H1 (cell line): ENCODE results near the gene MAST2. TPM values are rescaled to one million over a fixed set of nuclear protein-coding genes. Genes with fewer than 3 reads are reported as not detected.

ENCODE experiments used
- CTCF ChIA-PET: fragments of 300-600 bp; sonication (Branson Sonifier 250); formaldehyde crosslinking; loops from one replicate; lab custom pipeline; 2021; ENCODE audit not compliant: partially characterized antibody; lab: Charles Lee
- POLR2A ChIA-PET: fragments of 300-600 bp; sonication (Branson Sonifier 250); formaldehyde crosslinking; loops from one replicate; lab custom pipeline; 2021; ENCODE audit warnings: inconsistent platforms; ENCODE audit not compliant: partially characterized antibody; lab: Charles Lee
- DNase-seq, 2 experiments: peaks; one replicate each; pipeline versions ENCODE4 v3.0.0 to v3.0.0-alpha.2; 2010 to 2022; ENCODE audit warnings: low spot score in 2 of 2, low read depth in 1 of 2, mixed read lengths in 1 of 2
- FAIRE-seq: peaks from 2 replicates; lab custom pipeline; 2011; peaks lifted over from hg19 to GRCh38; lab: Jason Lieb, UNC
- H2AFZ ChIP-seq: 2 replicates; pipeline ENCODE4 v1.8.1; 2012; ENCODE audit warnings: low read length, inconsistent platforms
- H2AK5ac ChIP-seq: 2 replicates; pipeline ENCODE4 v1.6.1; 2013; ENCODE audit warnings: low read depth, low read length
- H2BK120ac ChIP-seq: replicated peaks from 2 replicates; pipeline ENCODE3; 2013; ENCODE audit warnings: low read depth, low read length, inconsistent platforms
- H2BK12ac ChIP-seq: 2 replicates; pipeline ENCODE4 v1.6.1; 2013; ENCODE audit warnings: low read depth, low read length
- H2BK15ac ChIP-seq: 2 replicates; pipeline ENCODE4 v1.6.1; 2013; ENCODE audit warnings: low read length
- H2BK20ac ChIP-seq: 2 replicates; pipeline ENCODE4 v1.6.1; 2013; ENCODE audit warnings: low read length
- H2BK5ac ChIP-seq: 2 replicates; pipeline ENCODE4 v1.6.1; 2013; ENCODE audit warnings: low read depth, low read length
- H3K14ac ChIP-seq: 2 replicates; pipeline ENCODE4 v1.6.1; 2013; ENCODE audit warnings: inconsistent platforms; ENCODE audit not compliant: insufficient read length
- H3K18ac ChIP-seq: 2 replicates; pipeline ENCODE4 v1.6.1; 2013; ENCODE audit warnings: low read length; ENCODE audit errors: extremely low read depth
- H3K23ac ChIP-seq: 2 replicates; pipeline ENCODE4 v1.6.1; 2013; ENCODE audit warnings: inconsistent platforms; ENCODE audit not compliant: insufficient read length
- H3K23me2 ChIP-seq: 2 replicates; pipeline ENCODE4 v1.6.1; 2013; ENCODE audit warnings: low read depth, low read length
- H3K27ac ChIP-seq: 2 replicates; pipeline ENCODE4 v1.6.1; 2011; ENCODE audit warnings: low read depth, low read length, inconsistent platforms
- H3K27me3 ChIP-seq, 4 experiments: replicated peaks in 1 of 4; 1 replicate in 1 of 4; 2 replicates in 3 of 4; pipeline versions ENCODE4 v1.6.1 to v1.8.1; 2011 to 2013; ENCODE audit warnings: low read length in 3 of 4, mild to moderate bottlenecking in 3 of 4, inconsistent platforms in 2 of 4, mixed read lengths in 2 of 4, moderate library complexity in 1 of 4; ENCODE audit not compliant: control insufficient read depth in 3 of 4, insufficient read depth in 3 of 4; ENCODE audit errors: extremely low read depth in 1 of 4
- H3K36me3 ChIP-seq, 4 experiments: 2 replicates each; pipeline versions ENCODE4 v1.6.1 to v1.8.1; 2011 to 2013; ENCODE audit warnings: mild to moderate bottlenecking in 4 of 4, low read length in 3 of 4, moderate library complexity in 2 of 4, control low read depth in 1 of 4, inconsistent platforms in 1 of 4; ENCODE audit not compliant: insufficient read depth in 4 of 4, control insufficient read depth in 2 of 4
- H3K4ac ChIP-seq: replicated peaks from 2 replicates; pipeline ENCODE3; 2013; ENCODE audit warnings: low read length, low read depth, mixed read lengths, inconsistent platforms; ENCODE audit not compliant: insufficient read length
- H3K4me1 ChIP-seq, 4 experiments: replicated peaks in 1 of 4; 1 replicate in 1 of 4; 2 replicates in 3 of 4; pipeline versions ENCODE4 v1.6.1 to v1.8.1; 2011 to 2013; ENCODE audit warnings: low read length in 3 of 4, inconsistent platforms in 2 of 4, mixed read lengths in 1 of 4; ENCODE audit not compliant: insufficient read depth in 4 of 4, control insufficient read depth in 3 of 4
- H3K4me2 ChIP-seq, 2 experiments: 2 replicates each; pipeline versions ENCODE4 v1.6.1 to v1.8.1; 2011 to 2013; ENCODE audit warnings: low read depth in 2 of 2, low read length in 2 of 2, control low read depth in 1 of 2, inconsistent platforms in 1 of 2, mild to moderate bottlenecking in 1 of 2; ENCODE audit not compliant: insufficient read depth in 1 of 2
- H3K4me3 ChIP-seq, 4 experiments: fragments of 200-600, 300-600 bp in 1 of 4; sonication (generic), shearing (Covaris generic), sonication (Bioruptor Twin) in 1 of 4; 2 replicates each; pipeline versions ENCODE4 v1.5.1 to v1.8.1; 2011 to 2016; ENCODE audit warnings: low read length in 4 of 4, low read depth in 3 of 4, control low read depth in 2 of 4, inconsistent platforms in 2 of 4, mild to moderate bottlenecking in 2 of 4, mixed read lengths in 1 of 4, moderate library complexity in 1 of 4; ENCODE audit not compliant: insufficient read depth in 2 of 4; ENCODE audit errors: extremely low read depth in 1 of 4
- H3K56ac ChIP-seq: replicated peaks from 2 replicates; pipeline ENCODE3; 2013; ENCODE audit warnings: low read depth, mild to moderate bottlenecking, mixed read lengths, low read length, inconsistent platforms; ENCODE audit not compliant: insufficient read length
- H3K79me1 ChIP-seq: 2 replicates; pipeline ENCODE4 v1.6.1; 2013; ENCODE audit warnings: low read depth, low read length, control low read depth
- H3K79me2 ChIP-seq, 2 experiments: 2 replicates each; pipeline versions ENCODE4 v1.6.1 to v1.8.1; 2012 to 2013; ENCODE audit warnings: low read length in 2 of 2, mild to moderate bottlenecking in 2 of 2, inconsistent platforms in 1 of 2; ENCODE audit not compliant: insufficient read depth in 2 of 2, control insufficient read depth in 1 of 2
- H3K9ac ChIP-seq, 4 experiments: replicated peaks in 1 of 4; 1 replicate in 1 of 4; 2 replicates in 3 of 4; pipeline versions ENCODE4 v1.6.1 to v1.8.1; 2011 to 2013; ENCODE audit warnings: low read depth in 3 of 4, low read length in 3 of 4, control low read depth in 2 of 4, mild to moderate bottlenecking in 2 of 4, moderate library complexity in 2 of 4, inconsistent platforms in 1 of 4; ENCODE audit errors: extremely low read depth in 1 of 4
- H3K9me3 ChIP-seq, 2 experiments: 2 replicates each; pipeline versions ENCODE4 v1.6.1 to v1.8.1; 2012 to 2013; ENCODE audit warnings: mild to moderate bottlenecking in 2 of 2, moderate library complexity in 2 of 2, control low read depth in 1 of 2, inconsistent platforms in 1 of 2, low read depth in 1 of 2, low read length in 1 of 2, mixed read lengths in 1 of 2; ENCODE audit not compliant: insufficient read depth in 2 of 2
- H4K20me1 ChIP-seq, 2 experiments: replicated peaks in 1 of 2; 2 replicates each; pipeline versions ENCODE3 to v1.8.1; 2011 to 2013; ENCODE audit warnings: inconsistent platforms in 2 of 2, low read length in 2 of 2, mild to moderate bottlenecking in 1 of 2; ENCODE audit not compliant: insufficient read depth in 2 of 2, control insufficient read depth in 1 of 2
- H4K5ac ChIP-seq: 2 replicates; pipeline ENCODE4 v1.6.1; 2013; ENCODE audit warnings: low read length, low read depth, mixed read lengths, inconsistent platforms; ENCODE audit not compliant: insufficient read length
- H4K8ac ChIP-seq: 2 replicates; pipeline ENCODE4 v1.8.0; 2013; ENCODE audit warnings: mild to moderate bottlenecking, moderate library complexity, low read length, inconsistent platforms; ENCODE audit not compliant: insufficient read depth; ENCODE audit errors: extremely low read depth
- H4K91ac ChIP-seq: replicated peaks from 2 replicates; pipeline ENCODE3; 2013; ENCODE audit warnings: low read length, mixed read lengths, inconsistent platforms; ENCODE audit not compliant: insufficient read length
- E2F6 ChIP-seq: IDR thresholded peaks from 2 replicates; pipeline ENCODE4 v1.6.1; 2012; ENCODE audit warnings: inconsistent platforms
- GTF2F1 ChIP-seq: IDR thresholded peaks from 2 replicates; pipeline ENCODE4 v1.6.1; 2012; ENCODE audit warnings: low read depth, low read length, improper control_type of control experiment, borderline replicate concordance
- polyA plus RNA-seq, 7 experiments: library from polyadenylated mRNA; depleted of rRNA in 3 of 7; stranded (reverse) in 5 of 7; unstranded in 2 of 7; fragments of >200 nt in 5 of 7; fragments of 200-250 nt in 2 of 7; gene quantifications; 1 replicate in 5 of 7; 2 replicates in 1 of 7; 4 replicates in 1 of 7; pipeline versions ENCODE4 v1.2.1 to v1.2.3, GENCODE V29; 2011 to 2013; ENCODE audit warnings: missing spikeins in 2 of 7, mixed read lengths in 2 of 7
- total RNA-seq: library from RNA; stranded (reverse); fragmentation: NEBNext Ultra II Directional; extraction: Animal tissue kit (Norgen Biotek cat#: 25700); gene quantifications from 2 replicates; pipeline ENCODE4 v1.2.1, GENCODE V29; 2021
- TF ChIP-seq, protein P1 (sequence below): IDR thresholded peaks from 2 replicates; pipeline ENCODE4 v1.6.1; 2011; ENCODE audit warnings: low read depth, mild to moderate bottlenecking, low read length; ENCODE audit not compliant: insufficient read depth

Gene MAST2
- total and polyA plus RNA-seq, 2 of the 8 experiments (the other 6 are each of a cell fraction or from before 2014, with no cell fraction given) = 20.5 to 35.4 TPM

DNA sequence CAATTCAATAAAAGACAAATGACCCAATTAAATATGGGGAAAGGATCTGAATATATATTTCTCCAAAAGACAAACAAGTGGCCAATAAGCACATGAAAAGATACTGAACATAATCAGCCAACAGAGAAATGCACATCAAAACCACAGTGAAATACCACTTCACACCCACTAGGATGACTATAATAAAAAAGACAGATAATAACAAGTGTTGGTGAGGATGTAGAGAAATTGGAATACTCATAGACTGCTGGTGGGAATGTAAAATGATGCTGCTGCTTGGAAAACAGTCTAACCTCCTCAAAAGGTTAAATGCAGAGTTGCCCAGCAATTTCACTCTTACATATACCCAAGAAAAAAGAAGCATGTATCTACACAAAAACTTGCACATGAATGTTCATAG lies 280.2 kb downstream of the MAST2 start:
- no peaks in the 10 kb centered on the region for H3K4me1 ChIP-seq
- no peak overlapping the region for H2AFZ ChIP-seq
- no peak overlapping the region for H4K91ac ChIP-seq
- H3K23me2 ChIP-seq = no peaks in the 10 kb centered on the region
- no peaks in the 10 kb centered on the region for H3K36me3 ChIP-seq
- ChIA-PET POLR2A (interaction anchor here (1.0 kb wide), 1 partner anchor 389 kb away, joined by 3 read pairs; no protein-coding TSS in a partner anchor), CTCF (no interaction called here)
- no peak overlapping the region for H2BK12ac ChIP-seq
- 0 out of 4 replicates have a peak, but pooled peaks cover 0 to 2% of the 10 kb centered on the region in 2 experiments for H3K79me2 ChIP-seq
- H3K27ac ChIP-seq = no peak overlapping the region
- no peaks in the 10 kb centered on the region; the same call in 1 of the 2 replicates for H3K79me1 ChIP-seq
- H3K9ac ChIP-seq = no peak overlapping the region
- DNase-seq (no peak), FAIRE-seq (no peak)
- H2AK5ac ChIP-seq = no peak overlapping the region
- no peak overlapping the region for H3K4me3 ChIP-seq
- no peak overlapping the region for H3K14ac ChIP-seq
- no peak overlapping the region for H4K8ac ChIP-seq
- no peak overlapping the region for H2BK15ac ChIP-seq
- no peak for TF ChIP-seq E2F6
- no peak for TF ChIP-seq GTF2F1
- TF ChIP-seq, protein P1, sequence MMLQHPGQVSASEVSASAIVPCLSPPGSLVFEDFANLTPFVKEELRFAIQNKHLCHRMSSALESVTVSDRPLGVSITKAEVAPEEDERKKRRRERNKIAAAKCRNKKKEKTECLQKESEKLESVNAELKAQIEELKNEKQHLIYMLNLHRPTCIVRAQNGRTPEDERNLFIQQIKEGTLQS = no peak
- H4K20me1 ChIP-seq = peaks cover 0 to 2% of the 10 kb centered on the region in 2 experiments
- no peak overlapping the region for H3K56ac ChIP-seq
- H3K27me3 ChIP-seq = no peaks in the 10 kb centered on the region
- H3K18ac ChIP-seq = no peak overlapping the region
- H2BK120ac ChIP-seq = no peak overlapping the region
- H3K4ac ChIP-seq = no peak overlapping the region
- no peak overlapping the region for H4K5ac ChIP-seq
- no peak overlapping the region for H2BK20ac ChIP-seq
- H3K23ac ChIP-seq = no peak overlapping the region
- no peaks in the 10 kb centered on the region for H3K9me3 ChIP-seq
- no peak overlapping the region for H2BK5ac ChIP-seq
- no peak overlapping the region for H3K4me2 ChIP-seq
